Esophagus squamous epithelium (tissue), 5 donors: ENCODE results near the gene ATPAF1. TPM values are rescaled to one million over a fixed set of nuclear protein-coding genes. Genes with fewer than 3 reads are reported as not detected.

Experiments
- DNase-seq: peaks from one replicate; lab custom pipeline; 2025; lab: John Stamatoyannopoulos, UW
- H3K27ac ChIP-seq, 4 donors: fragments of 200-600 bp; sonication (generic); one replicate each; pipeline ENCODE4 v1.5.1; 2016 to 2019; ENCODE audit warnings: mild to moderate bottlenecking in 1 of 4
- H3K27me3 ChIP-seq, 4 donors: fragments of 200-600 bp; sonication (generic); 1 replicate in 3 of 4; 2 replicates in 1 of 4; pipeline versions ENCODE4 v1.5.1 to v1.6.0; 2017 to 2021; ENCODE audit warnings: antibody characterized with exemption in 1 of 4
- H3K36me3 ChIP-seq, 3 donors: fragments of 200-600 bp; sonication (generic); one replicate each; pipeline ENCODE4 v1.5.1; 2016 to 2019
- H3K4me1 ChIP-seq, 3 donors: fragments of 200-600 bp; sonication (generic); one replicate each; pipeline ENCODE4 v1.5.1; 2017 to 2019
- H3K4me3 ChIP-seq, 4 donors: fragments of 200-600 bp; sonication (generic); 1 replicate in 3 of 4; 2 replicates in 1 of 4; pipeline ENCODE4 v1.5.1; 2016 to 2019; ENCODE audit warnings: mild to moderate bottlenecking in 2 of 4, moderate library complexity in 1 of 4
- H3K9me3 ChIP-seq, 3 donors: fragments of 200-600 bp; sonication (generic); one replicate each; pipeline ENCODE4 v1.5.1; 2016 to 2019
- CTCF ChIP-seq, 6 experiments: fragments of 450-650 bp in 4 of 6; fragments of 200-600 bp in 2 of 6; sonication (generic) in 2 of 6; IDR thresholded peaks; one replicate each; pipeline ENCODE4 v1.5.1; 2016 to 2019; ENCODE audit warnings: antibody characterized with exemption in 6 of 6, mild to moderate bottlenecking in 4 of 6, moderate library complexity in 4 of 6
- POLR2A ChIP-seq, 4 donors: fragments of 450-650 bp; IDR thresholded peaks; one replicate each; pipeline ENCODE4 v1.6.1; 2017; ENCODE audit warnings: antibody characterized with exemption in 4 of 4, mild to moderate bottlenecking in 4 of 4, moderate library complexity in 3 of 4
- WGBS, 2 donors: methylation state at CpG; one replicate each; pipeline ENCODE4 v1.1.5; 2018; 5-methylcytosine and 5-hydroxymethylcytosine counted together
- intact Hi-C: fragments of 100-400 bp; cut with DNase I; formaldehyde crosslinking; loops from one replicate; pipeline ENCODE4 v1.15.0; 2022
- total RNA-seq, 4 donors: library from RNA; depleted of rRNA; stranded (reverse); fragments of >200 nt; gene quantifications; one replicate each; pipeline ENCODE4 v1.1.0, GENCODE V29; 2016
- donor health status: DM: yes; HTN: yes; CAD: no.

ATPAF1 gene
- total RNA-seq, 4 donors from 2014 or later = 25.7 to 39.1 (median 32.8) TPM

- DNase-seq = no peak
- H3K4me1 ChIP-seq = peaks cover 0 to 22% (median 0%) of the 10 kb centered on the region in 3 donors
- no peak overlapping the region for H3K4me3 ChIP-seq
- intact Hi-C loops = no loop called here
- peaks cover 0 to 93% (median 4%) of the 10 kb centered on the region in 3 donors for H3K36me3 ChIP-seq
- TF ChIP-seq CTCF (IDR thresholded peaks at IDR 0.05) = no peak
- TF ChIP-seq POLR2A (IDR thresholded peaks at IDR 0.05) = no peak
- no peaks in the 10 kb centered on the region for H3K27me3 ChIP-seq
- 89 to 96% methylated on average over 3 of the region's 3 CpGs for WGBS, 2 donors
- H3K9me3 ChIP-seq = peaks cover 0 to 12% (median 7%) of the 10 kb centered on the region in 3 donors
- H3K27ac ChIP-seq = no peak overlapping the region
These were observed 17.7 kb downstream of the ATPAF1 start for GRCh38 chr1:46650491-46650890.

- Histone ChIP-seq H3K27me3 (no peaks in the 10 kb centered on the region), H3K4me1 (peaks cover 0 to 22% (median 0%) of the 10 kb centered on the region in 3 donors), H3K27ac (no peak overlapping the region), H3K9me3 (peaks cover 0 to 12% (median 7%) of the 10 kb centered on the region in 3 donors), H3K36me3 (peaks cover 0 to 93% (median 4%) of the 10 kb centered on the region in 3 donors), H3K4me3 (no peak overlapping the region)
- intact Hi-C loops = no loop called here
- WGBS, 2 donors = 92 to 97% methylated on average over 2 of the region's 2 CpGs
- DNase-seq = no peak
- no peak for TF ChIP-seq POLR2A (IDR thresholded peaks at IDR 0.05)
- TF ChIP-seq CTCF (IDR thresholded peaks at IDR 0.05) = no peak
These were observed 18.4 kb downstream of the ATPAF1 start for GRCh38 chr1:46649764-46650163.

GRCh38 chr1:46647611-46648010 is 20.6 kb downstream of the ATPAF1 start:
- H3K27ac ChIP-seq = no peak overlapping the region
- WGBS, 2 donors = 95 to 96% methylated on average over 3 of the region's 3 CpGs
- peaks cover 0 to 24% (median 12%) of the 10 kb centered on the region in 3 donors for H3K4me1 ChIP-seq
- DNase-seq = no peak
- intact Hi-C loops = no loop called here
- H3K27me3 ChIP-seq = no peaks in the 10 kb centered on the region
- H3K4me3 ChIP-seq = no peak overlapping the region
- peaks cover 0 to 82% (median 4%) of the 10 kb centered on the region in 3 donors for H3K36me3 ChIP-seq
- H3K9me3 ChIP-seq = peaks cover 0 to 12% (median 7%) of the 10 kb centered on the region in 3 donors
- TF ChIP-seq POLR2A (IDR thresholded peaks at IDR 0.05) (no peak), CTCF (IDR thresholded peaks at IDR 0.05) (no peak)

- WGBS, 2 donors = 60 to 96% methylated on average over 2 of the region's 2 CpGs
- Histone ChIP-seq H3K4me3 (no peak overlapping the region), H3K36me3 (peaks cover 0 to 82% (median 4%) of the 10 kb centered on the region in 3 donors), H3K27me3 (no peaks in the 10 kb centered on the region), H3K9me3 (peaks cover 0 to 12% (median 7%) of the 10 kb centered on the region in 3 donors), H3K27ac (no peak overlapping the region), H3K4me1 (peaks cover 0 to 21% (median 12%) of the 10 kb centered on the region in 3 donors)
- intact Hi-C loops = no loop called here
- no peak for DNase-seq
- TF ChIP-seq CTCF (IDR thresholded peaks at IDR 0.05) (no peak), POLR2A (IDR thresholded peaks at IDR 0.05) (no peak)
These were observed 21.3 kb downstream of the ATPAF1 start for GRCh38 chr1:46646844-46647243.

GRCh38 chr1:46646331-46646730 is 21.8 kb downstream of the ATPAF1 start:
- peaks cover 0 to 86% (median 4%) of the 10 kb centered on the region in 3 donors for H3K36me3 ChIP-seq
- H3K27me3 ChIP-seq = no peaks in the 10 kb centered on the region
- whole genome bisulfite sequencing, 2 donors = 67 to 87% methylated on average over 1 of the region's 1 CpG
- no peak overlapping the region for H3K4me3 ChIP-seq
- peaks cover 0 to 12% (median 7%) of the 10 kb centered on the region in 3 donors for H3K9me3 ChIP-seq
- no peak overlapping the region for H3K27ac ChIP-seq
- intact Hi-C loops = no loop called here
- no peak for TF ChIP-seq CTCF (IDR thresholded peaks at IDR 0.05)
- no peak for TF ChIP-seq POLR2A (IDR thresholded peaks at IDR 0.05)
- H3K4me1 ChIP-seq = peaks cover 0 to 24% (median 12%) of the 10 kb centered on the region in 3 donors
- no peak for DNase-seq
